OCI-LY3 (cell line): ENCODE data around the gene NHLH2.

Experiments
- EZH2phosphoT487 ChIP-seq: fragments of 200-600 bp; shearing (Covaris generic); IDR thresholded peaks from 2 replicates; pipeline ENCODE4 v1.6.1; 2018; ENCODE audit warnings: antibody characterized with exemption, mixed run types, low read depth
- TF ChIP-seq, protein P1 (sequence below): fragments of 200-600, 300-600 bp; sonication (generic); IDR thresholded peaks from 2 replicates; pipeline ENCODE4 v1.5.1; 2014; ENCODE audit warnings: antibody characterized with exemption, low read length, low read depth

DNA sequence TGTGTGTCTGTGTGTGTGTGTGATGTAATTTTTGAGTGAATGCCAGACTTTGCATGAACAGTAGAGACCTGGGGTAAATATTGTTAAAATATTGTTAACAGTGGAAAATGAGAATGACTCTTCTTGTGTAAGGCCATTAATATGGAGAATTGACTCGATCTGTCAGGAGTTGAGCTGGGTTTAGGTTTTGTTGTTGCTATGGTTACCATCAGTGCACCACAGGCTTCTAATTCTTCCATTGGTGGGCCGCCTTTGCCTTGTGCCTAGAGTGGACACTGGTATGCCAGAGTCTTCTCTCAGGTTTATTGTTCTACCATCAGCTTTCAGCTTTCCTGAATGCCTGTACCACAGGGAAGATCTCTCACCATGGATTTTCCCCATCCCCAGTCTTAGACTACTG lies 10.0 kb upstream of the NHLH2 start:
- TF ChIP-seq, protein P1, sequence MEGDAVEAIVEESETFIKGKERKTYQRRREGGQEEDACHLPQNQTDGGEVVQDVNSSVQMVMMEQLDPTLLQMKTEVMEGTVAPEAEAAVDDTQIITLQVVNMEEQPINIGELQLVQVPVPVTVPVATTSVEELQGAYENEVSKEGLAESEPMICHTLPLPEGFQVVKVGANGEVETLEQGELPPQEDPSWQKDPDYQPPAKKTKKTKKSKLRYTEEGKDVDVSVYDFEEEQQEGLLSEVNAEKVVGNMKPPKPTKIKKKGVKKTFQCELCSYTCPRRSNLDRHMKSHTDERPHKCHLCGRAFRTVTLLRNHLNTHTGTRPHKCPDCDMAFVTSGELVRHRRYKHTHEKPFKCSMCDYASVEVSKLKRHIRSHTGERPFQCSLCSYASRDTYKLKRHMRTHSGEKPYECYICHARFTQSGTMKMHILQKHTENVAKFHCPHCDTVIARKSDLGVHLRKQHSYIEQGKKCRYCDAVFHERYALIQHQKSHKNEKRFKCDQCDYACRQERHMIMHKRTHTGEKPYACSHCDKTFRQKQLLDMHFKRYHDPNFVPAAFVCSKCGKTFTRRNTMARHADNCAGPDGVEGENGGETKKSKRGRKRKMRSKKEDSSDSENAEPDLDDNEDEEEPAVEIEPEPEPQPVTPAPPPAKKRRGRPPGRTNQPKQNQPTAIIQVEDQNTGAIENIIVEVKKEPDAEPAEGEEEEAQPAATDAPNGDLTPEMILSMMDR, result no peak
- TF ChIP-seq EZH2phosphoT487, result no peak
